SK-N-SH treated with all-trans-retinoic acid at 6 μM for 48 hours (cell line): Measurements from ENCODE around the gene CSRNP3.
"Not testable (repeated sequence)": the region's sequence is repeated elsewhere in the genome, so short reads cannot be mapped to it uniquely, and the experiment has no call there.

ENCODE experiments used
- ATAC-seq: fragments of 200-7000 bp; cut with Tn5 transposase; 3 replicates; pipeline ENCODE4 v1.9.1; 2020; ENCODE audit warnings: mild to moderate bottlenecking, moderate library complexity
- ARNTL ChIP-seq: fragments of 450-650 bp; formaldehyde crosslinking; IDR thresholded peaks from 2 replicates; pipeline ENCODE4 v1.5.0; 2020; ENCODE audit warnings: low read depth, mild to moderate bottlenecking, moderate library complexity, borderline replicate concordance
- BACH2 ChIP-seq: fragments of 250-450 bp; sonication (Bioruptor Pico); IDR thresholded peaks from 2 replicates; pipeline ENCODE4 v1.9.0; 2021; ENCODE audit warnings: mild to moderate bottlenecking, borderline replicate concordance
- CREB5 ChIP-seq: fragments of 250-450 bp; sonication (Bioruptor Pico); IDR thresholded peaks from 2 replicates; pipeline ENCODE4 v1.5.1; 2020; ENCODE audit warnings: low read depth, mild to moderate bottlenecking, moderate library complexity
- CSDC2 ChIP-seq: fragments of 250-450 bp; sonication (Bioruptor Pico); IDR thresholded peaks from 2 replicates; pipeline ENCODE4 v1.5.0; 2020; ENCODE audit warnings: mild to moderate bottlenecking, moderate library complexity
- ESRRG ChIP-seq: fragments of 250-450 bp; sonication (Bioruptor Pico); IDR thresholded peaks from 2 replicates; pipeline ENCODE4 v1.6.1; 2021; ENCODE audit warnings: mild to moderate bottlenecking
- GLIS3 ChIP-seq: fragments of 250-450 bp; sonication (Bioruptor Pico); IDR thresholded peaks from 2 replicates; pipeline ENCODE4 v1.5.0; 2020; ENCODE audit warnings: mild to moderate bottlenecking, moderate library complexity
- ISL1 ChIP-seq: fragments of 250-450 bp; sonication (Bioruptor Pico); IDR thresholded peaks from 2 replicates; pipeline ENCODE4 v2.1.2; 2022; ENCODE audit warnings: mild to moderate bottlenecking, moderate library complexity
- OSR1 ChIP-seq: fragments of 250-450 bp; sonication (Bioruptor Pico); IDR thresholded peaks from 2 replicates; pipeline ENCODE4 v1.8.0; 2022; ENCODE audit warnings: moderate library complexity, mild to moderate bottlenecking, inconsistent platforms
- PPARA ChIP-seq: fragments of 250-450 bp; sonication (Bioruptor Pico); IDR thresholded peaks from 2 replicates; pipeline ENCODE4 v1.5.0; 2020; ENCODE audit warnings: mild to moderate bottlenecking, borderline replicate concordance
- RARB ChIP-seq: fragments of 250-450 bp; sonication (Bioruptor Pico); IDR thresholded peaks from 2 replicates; pipeline ENCODE4 v1.8.0; 2021; ENCODE audit warnings: mild to moderate bottlenecking, moderate library complexity
- SNAI2 ChIP-seq: fragments of 250-450 bp; sonication (Bioruptor Pico); IDR thresholded peaks from 2 replicates; pipeline ENCODE4 v1.5.0; 2020; ENCODE audit warnings: mild to moderate bottlenecking, moderate library complexity
- TCF4 ChIP-seq: fragments of 250-450 bp; sonication (Bioruptor Pico); IDR thresholded peaks from 2 replicates; pipeline ENCODE4 v1.8.0; 2021; ENCODE audit warnings: mild to moderate bottlenecking, moderate library complexity, borderline replicate concordance
- TOX ChIP-seq: fragments of 250-450 bp; sonication (Bioruptor Pico); IDR thresholded peaks from 2 replicates; pipeline ENCODE4 v1.8.0; 2021; ENCODE audit warnings: mild to moderate bottlenecking, moderate library complexity, borderline replicate concordance
- ZC3H10 ChIP-seq: fragments of 250-450 bp; sonication (Bioruptor Pico); IDR thresholded peaks from 2 replicates; pipeline ENCODE4 v1.5.1; 2021; ENCODE audit warnings: mild to moderate bottlenecking, moderate library complexity
- ZFP3 ChIP-seq: fragments of 250-450 bp; sonication (Bioruptor Pico); IDR thresholded peaks from 2 replicates; pipeline ENCODE4 v1.5.0; 2020; ENCODE audit warnings: mild to moderate bottlenecking, moderate library complexity
- ZFP30 ChIP-seq: fragments of 450-650 bp; formaldehyde crosslinking; IDR thresholded peaks from 2 replicates; pipeline ENCODE4 v1.5.0; 2022; ENCODE audit warnings: mild to moderate bottlenecking, moderate library complexity
- ZNF565 ChIP-seq: fragments of 450-650 bp; formaldehyde crosslinking; conservative IDR thresholded peaks from 2 replicates; pipeline ENCODE4 v1.5.0; 2020; ENCODE audit warnings: low read depth, mild to moderate bottlenecking, moderate library complexity
- ZNF70 ChIP-seq: fragments of 450-650 bp; formaldehyde crosslinking; IDR thresholded peaks from 2 replicates; pipeline ENCODE4 v1.5.0; 2020; ENCODE audit warnings: mild to moderate bottlenecking, moderate library complexity
- ZNF8 ChIP-seq: fragments of 450-650 bp; formaldehyde crosslinking; IDR thresholded peaks from 2 replicates; pipeline ENCODE4 v1.5.0; 2020; ENCODE audit warnings: mild to moderate bottlenecking, moderate library complexity
- TF ChIP-seq, protein P1 (sequence below): fragments of 250-450 bp; sonication (Bioruptor Pico); IDR thresholded peaks from 2 replicates; pipeline ENCODE4 v1.8.0; 2021; ENCODE audit warnings: low read depth, mild to moderate bottlenecking, moderate library complexity, borderline replicate concordance
- TF ChIP-seq, protein P2 (sequence below): fragments of 250-450 bp; sonication (Bioruptor Pico); IDR thresholded peaks from 2 replicates; pipeline ENCODE4 v1.5.0; 2020; ENCODE audit warnings: mild to moderate bottlenecking, moderate library complexity
- TF ChIP-seq, protein P3 (sequence below): fragments of 250-450 bp; sonication (Bioruptor Pico); IDR thresholded peaks from 2 replicates; pipeline ENCODE4 v1.8.0; 2020; ENCODE audit warnings: mild to moderate bottlenecking, moderate library complexity, borderline replicate concordance

CSRNP3 gene

DNA sequence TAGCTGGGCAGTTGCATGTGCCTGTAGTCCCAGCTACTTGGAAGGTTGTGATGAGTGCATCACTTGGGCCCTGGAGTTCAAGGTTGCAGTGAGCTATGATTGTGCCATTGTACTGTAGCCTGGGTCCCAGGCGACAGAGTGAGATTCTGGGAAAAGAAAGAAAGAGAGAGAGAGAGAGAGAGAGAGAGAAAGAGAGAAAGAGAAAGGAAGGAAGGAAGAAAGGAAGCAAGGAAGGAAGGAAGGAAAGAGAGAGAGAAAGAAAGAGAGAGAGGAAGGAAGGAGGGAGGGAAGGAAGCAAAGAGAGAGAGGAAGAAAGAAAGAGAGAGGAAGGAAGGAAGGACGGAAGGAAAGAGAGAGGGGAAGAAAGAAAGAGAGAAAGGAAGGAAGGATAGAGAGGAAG lies 196.1 kb downstream of the CSRNP3 start:
- TF ChIP-seq PPARA (CRISPR knock-in tag) (no peak), CSDC2 (CRISPR knock-in tag) (no peak), ZFP30 (CRISPR knock-in tag) (no peak), ZC3H10 (CRISPR knock-in tag) (no peak), ISL1 (CRISPR knock-in tag) (no peak), BACH2 (no peak), RARB (CRISPR knock-in tag) (no peak), ARNTL (CRISPR knock-in tag) (no peak), GLIS3 (CRISPR knock-in tag) (no peak), TOX (CRISPR knock-in tag) (no peak), CREB5 (CRISPR knock-in tag) (no peak), ZNF70 (CRISPR knock-in tag) (no peak), ESRRG (no peak), TCF4 (CRISPR knock-in tag) (no peak), ZNF565 (CRISPR knock-in tag) (no peak)
- TF ChIP-seq, protein P1, sequence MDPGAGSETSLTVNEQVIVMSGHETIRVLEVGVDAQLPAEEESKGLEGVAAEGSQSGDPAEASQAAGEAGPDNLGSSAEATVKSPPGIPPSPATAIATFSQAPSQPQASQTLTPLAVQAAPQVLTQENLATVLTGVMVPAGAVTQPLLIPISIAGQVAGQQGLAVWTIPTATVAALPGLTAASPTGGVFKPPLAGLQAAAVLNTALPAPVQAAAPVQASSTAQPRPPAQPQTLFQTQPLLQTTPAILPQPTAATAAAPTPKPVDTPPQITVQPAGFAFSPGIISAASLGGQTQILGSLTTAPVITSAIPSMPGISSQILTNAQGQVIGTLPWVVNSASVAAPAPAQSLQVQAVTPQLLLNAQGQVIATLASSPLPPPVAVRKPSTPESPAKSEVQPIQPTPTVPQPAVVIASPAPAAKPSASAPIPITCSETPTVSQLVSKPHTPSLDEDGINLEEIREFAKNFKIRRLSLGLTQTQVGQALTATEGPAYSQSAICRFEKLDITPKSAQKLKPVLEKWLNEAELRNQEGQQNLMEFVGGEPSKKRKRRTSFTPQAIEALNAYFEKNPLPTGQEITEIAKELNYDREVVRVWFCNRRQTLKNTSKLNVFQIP (CRISPR knock-in tag), result no peak
- TF ChIP-seq, protein P2, sequence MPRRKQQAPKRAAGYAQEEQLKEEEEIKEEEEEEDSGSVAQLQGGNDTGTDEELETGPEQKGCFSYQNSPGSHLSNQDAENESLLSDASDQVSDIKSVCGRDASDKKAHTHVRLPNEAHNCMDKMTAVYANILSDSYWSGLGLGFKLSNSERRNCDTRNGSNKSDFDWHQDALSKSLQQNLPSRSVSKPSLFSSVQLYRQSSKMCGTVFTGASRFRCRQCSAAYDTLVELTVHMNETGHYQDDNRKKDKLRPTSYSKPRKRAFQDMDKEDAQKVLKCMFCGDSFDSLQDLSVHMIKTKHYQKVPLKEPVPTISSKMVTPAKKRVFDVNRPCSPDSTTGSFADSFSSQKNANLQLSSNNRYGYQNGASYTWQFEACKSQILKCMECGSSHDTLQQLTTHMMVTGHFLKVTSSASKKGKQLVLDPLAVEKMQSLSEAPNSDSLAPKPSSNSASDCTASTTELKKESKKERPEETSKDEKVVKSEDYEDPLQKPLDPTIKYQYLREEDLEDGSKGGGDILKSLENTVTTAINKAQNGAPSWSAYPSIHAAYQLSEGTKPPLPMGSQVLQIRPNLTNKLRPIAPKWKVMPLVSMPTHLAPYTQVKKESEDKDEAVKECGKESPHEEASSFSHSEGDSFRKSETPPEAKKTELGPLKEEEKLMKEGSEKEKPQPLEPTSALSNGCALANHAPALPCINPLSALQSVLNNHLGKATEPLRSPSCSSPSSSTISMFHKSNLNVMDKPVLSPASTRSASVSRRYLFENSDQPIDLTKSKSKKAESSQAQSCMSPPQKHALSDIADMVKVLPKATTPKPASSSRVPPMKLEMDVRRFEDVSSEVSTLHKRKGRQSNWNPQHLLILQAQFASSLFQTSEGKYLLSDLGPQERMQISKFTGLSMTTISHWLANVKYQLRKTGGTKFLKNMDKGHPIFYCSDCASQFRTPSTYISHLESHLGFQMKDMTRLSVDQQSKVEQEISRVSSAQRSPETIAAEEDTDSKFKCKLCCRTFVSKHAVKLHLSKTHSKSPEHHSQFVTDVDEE (CRISPR knock-in tag), result no peak
- ATAC-seq, result no peak

DNA sequence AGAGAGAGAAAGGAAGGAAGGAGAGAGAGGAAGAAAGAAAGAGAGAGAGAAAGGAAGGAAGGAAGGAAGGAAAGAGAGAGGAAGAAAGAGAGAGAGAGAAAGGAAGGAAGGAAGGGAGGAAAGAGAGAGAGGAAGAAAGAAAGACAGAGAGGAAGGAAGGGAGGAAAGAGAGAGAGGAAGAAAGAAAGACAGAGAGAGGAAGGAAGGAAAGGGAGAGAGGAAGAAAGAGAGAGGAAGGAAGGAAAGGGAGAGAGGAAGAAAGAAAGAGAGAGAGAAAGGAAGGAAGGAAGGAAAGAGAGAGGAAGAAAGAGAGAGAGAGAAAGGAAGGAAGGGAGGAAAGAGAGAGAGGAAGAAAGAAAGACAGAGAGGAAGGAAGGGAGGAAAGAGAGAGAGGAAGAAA lies 196.6 kb downstream of the CSRNP3 start:
- ATAC-seq, result not testable (repeated sequence)

DNA sequence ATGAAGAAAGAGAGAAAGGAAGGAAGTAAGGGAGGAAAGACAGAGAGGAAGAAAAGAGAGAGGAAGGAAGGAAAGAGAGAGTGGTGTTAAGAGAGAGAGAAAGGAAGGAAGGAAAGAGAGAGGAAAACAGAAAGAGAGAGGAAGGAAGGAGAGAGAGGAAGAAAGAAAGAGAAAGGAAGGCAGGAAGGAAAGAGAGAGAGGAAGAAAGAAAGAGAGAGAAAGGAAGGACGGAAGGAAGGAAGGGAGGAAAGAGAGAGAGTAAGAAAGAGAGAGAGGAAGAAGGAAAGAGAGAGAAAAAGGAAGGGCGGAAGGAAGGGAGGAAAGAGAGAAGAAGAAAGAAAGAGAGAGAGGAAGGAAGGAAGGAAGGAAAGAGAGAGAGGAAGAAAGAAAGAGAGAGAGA lies 197.1 kb downstream of the CSRNP3 start:
- ATAC-seq, result no peak
- TF ChIP-seq ARNTL (CRISPR knock-in tag) (no peak), ZFP3 (CRISPR knock-in tag) (no peak), BACH2 (no peak), ZNF8 (CRISPR knock-in tag) (no peak), RARB (CRISPR knock-in tag) (no peak), ZFP30 (CRISPR knock-in tag) (no peak), OSR1 (CRISPR knock-in tag) (no peak), SNAI2 (CRISPR knock-in tag) (no peak), TCF4 (CRISPR knock-in tag) (no peak), TOX (CRISPR knock-in tag) (no peak), ZNF565 (CRISPR knock-in tag) (no peak), ESRRG (no peak), ISL1 (CRISPR knock-in tag) (no peak)
- TF ChIP-seq, protein P2 (CRISPR knock-in tag), result no peak
- TF ChIP-seq, protein P3, sequence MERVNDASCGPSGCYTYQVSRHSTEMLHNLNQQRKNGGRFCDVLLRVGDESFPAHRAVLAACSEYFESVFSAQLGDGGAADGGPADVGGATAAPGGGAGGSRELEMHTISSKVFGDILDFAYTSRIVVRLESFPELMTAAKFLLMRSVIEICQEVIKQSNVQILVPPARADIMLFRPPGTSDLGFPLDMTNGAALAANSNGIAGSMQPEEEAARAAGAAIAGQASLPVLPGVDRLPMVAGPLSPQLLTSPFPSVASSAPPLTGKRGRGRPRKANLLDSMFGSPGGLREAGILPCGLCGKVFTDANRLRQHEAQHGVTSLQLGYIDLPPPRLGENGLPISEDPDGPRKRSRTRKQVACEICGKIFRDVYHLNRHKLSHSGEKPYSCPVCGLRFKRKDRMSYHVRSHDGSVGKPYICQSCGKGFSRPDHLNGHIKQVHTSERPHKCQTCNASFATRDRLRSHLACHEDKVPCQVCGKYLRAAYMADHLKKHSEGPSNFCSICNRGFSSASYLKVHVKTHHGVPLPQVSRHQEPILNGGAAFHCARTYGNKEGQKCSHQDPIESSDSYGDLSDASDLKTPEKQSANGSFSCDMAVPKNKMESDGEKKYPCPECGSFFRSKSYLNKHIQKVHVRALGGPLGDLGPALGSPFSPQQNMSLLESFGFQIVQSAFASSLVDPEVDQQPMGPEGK (CRISPR knock-in tag), result no peak
- TF ChIP-seq, protein P1 (CRISPR knock-in tag), result no peak
- TF ChIP-seq, all 23 proteins: peak for 0
